Esophagus squamous epithelium (tissue), 4 donors: ENCODE measurements around the gene PLD4.

ENCODE experiments used
- CTCF ChIP-seq, 6 experiments: fragments of 450-650 bp in 4 of 6; fragments of 200-600 bp in 2 of 6; sonication (generic) in 2 of 6; IDR thresholded peaks; one replicate each; pipeline ENCODE4 v1.5.1; 2016 to 2019; ENCODE audit warnings: antibody characterized with exemption in 6 of 6, mild to moderate bottlenecking in 4 of 6, moderate library complexity in 4 of 6
- POLR2A ChIP-seq, 4 donors: fragments of 450-650 bp; IDR thresholded peaks; one replicate each; pipeline ENCODE4 v1.6.1; 2017; ENCODE audit warnings: antibody characterized with exemption in 4 of 4, mild to moderate bottlenecking in 4 of 4, moderate library complexity in 3 of 4

DNA sequence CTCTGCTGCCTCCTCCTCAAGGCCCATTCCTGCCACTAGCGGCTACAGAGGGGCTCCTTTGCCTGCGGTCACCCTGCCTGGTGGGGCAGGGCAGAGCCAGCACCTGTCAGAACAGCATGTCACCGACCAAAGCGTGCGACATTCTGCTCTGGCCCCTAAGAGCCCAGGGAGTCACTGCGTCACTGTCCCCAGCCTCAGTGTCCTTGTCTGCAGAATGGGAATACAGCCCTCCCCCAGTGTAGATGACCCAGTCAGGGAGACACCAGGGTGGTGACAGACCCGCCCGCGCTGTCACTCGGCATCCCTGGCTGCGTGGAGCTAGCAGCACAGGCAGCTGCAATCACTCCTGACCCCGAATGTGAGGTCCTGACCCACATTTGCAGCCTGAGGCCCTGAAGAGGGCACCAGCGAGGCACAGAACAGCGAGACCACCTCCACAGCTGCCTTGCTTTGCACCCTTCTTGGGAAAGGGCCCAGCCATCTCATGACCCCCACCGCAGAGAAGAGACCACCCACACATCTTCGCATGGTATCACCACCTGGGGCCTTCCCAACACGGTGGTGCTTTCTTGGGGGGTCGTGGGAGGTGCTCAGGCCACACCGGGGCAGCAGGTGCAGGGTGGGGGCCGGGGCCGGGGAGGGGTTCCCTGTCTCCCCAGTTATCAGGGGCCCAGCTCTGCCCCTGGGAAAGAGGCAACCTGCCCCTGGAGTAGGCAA lies 51.0 kb downstream of the PLD4 start:
- TF ChIP-seq CTCF (IDR thresholded peaks at IDR 0.05), result no peak
- TF ChIP-seq POLR2A (IDR thresholded peaks at IDR 0.05), result no peak
